ENCODE data around the gene ZNF786.
"Not testable (repeated sequence)": the region's sequence is repeated elsewhere in the genome, so short reads cannot be mapped to it uniquely, and the experiment has no call there.

The ZNF786 gene

GRCh38 chr7:149090397-149091195, at the start of gene ZNF786:
TSS of gene ZNF786 (minus strand) at chr7:149090718. CDS start at chr7:149090640, 78 bp downstream.
- DNase-seq, result peak; percentile 92

GRCh38 chr7:149136118-149136517, 45.6 kb upstream of the ZNF786 start:
- DNase-seq, result no peak

- DNase-seq, result no peak
Observed at GRCh38 chr7:149133028-149133710, 42.7 kb upstream of the ZNF786 start.

- DNase-seq, result no peak
Observed at GRCh38 chr7:149130572-149131198, 40.2 kb upstream of the ZNF786 start.

GRCh38 chr7:149126662-149127266, 36.2 kb upstream of the ZNF786 start:
- DNase-seq, result peak; percentile 63

GRCh38 chr7:149125863-149126661, 35.5 kb upstream of the ZNF786 start, which contains the start of gene ZNF425:
TSS of gene ZNF425 (minus strand) at chr7:149126324. CDS start at chr7:149126213, 111 bp downstream.
- peak; percentile 94 for DNase-seq

GRCh38 chr7:149125189-149125862, 34.8 kb upstream of the ZNF786 start:
- DNase-seq, result no peak

- DNase-seq, result no peak
Observed at GRCh38 chr7:149109969-149110368, 19.5 kb upstream of the ZNF786 start.

GRCh38 chr7:149104749-149105148, 14.2 kb upstream of the ZNF786 start:
- no peak for DNase-seq

- no peak for DNase-seq
Observed at GRCh38 chr7:149104214-149104613, 13.7 kb upstream of the ZNF786 start.

- no peak for DNase-seq
Observed at GRCh38 chr7:149103424-149103823, 12.9 kb upstream of the ZNF786 start.

- no peak for DNase-seq
Observed at GRCh38 chr7:149102666-149103065, 12.1 kb upstream of the ZNF786 start.

- DNase-seq, result no peak
Observed at GRCh38 chr7:149100821-149101220, 10.3 kb upstream of the ZNF786 start.

GRCh38 chr7:149099058-149099457, 8.5 kb upstream of the ZNF786 start:
- no peak for DNase-seq

- no peak for DNase-seq
Observed at GRCh38 chr7:149097088-149097487, 6.6 kb upstream of the ZNF786 start.

- no peak for DNase-seq
Observed at GRCh38 chr7:149093228-149093627, 2.7 kb upstream of the ZNF786 start.

- not testable (repeated sequence) for DNase-seq
Observed at GRCh38 chr7:149092244-149092643, 1.7 kb upstream of the ZNF786 start.

- DNase-seq, result no peak
Observed at GRCh38 chr7:149087376-149087775, 3.1 kb downstream of the ZNF786 start.

GRCh38 chr7:149085866-149086265, 4.7 kb downstream of the ZNF786 start:
- no peak for DNase-seq

- DNase-seq, result no peak
Observed at GRCh38 chr7:149084407-149084806, 6.1 kb downstream of the ZNF786 start.

- DNase-seq, result no peak
Observed at GRCh38 chr7:149081914-149082313, 8.6 kb downstream of the ZNF786 start.

- no peak for DNase-seq
Observed at GRCh38 chr7:149077594-149077993, 12.9 kb downstream of the ZNF786 start.
